ENCODE data around the gene RTL5.
A peak's percentile ranks its signal among the peaks of the same experiment; 100 is the strongest.

RTL5 gene

DNA sequence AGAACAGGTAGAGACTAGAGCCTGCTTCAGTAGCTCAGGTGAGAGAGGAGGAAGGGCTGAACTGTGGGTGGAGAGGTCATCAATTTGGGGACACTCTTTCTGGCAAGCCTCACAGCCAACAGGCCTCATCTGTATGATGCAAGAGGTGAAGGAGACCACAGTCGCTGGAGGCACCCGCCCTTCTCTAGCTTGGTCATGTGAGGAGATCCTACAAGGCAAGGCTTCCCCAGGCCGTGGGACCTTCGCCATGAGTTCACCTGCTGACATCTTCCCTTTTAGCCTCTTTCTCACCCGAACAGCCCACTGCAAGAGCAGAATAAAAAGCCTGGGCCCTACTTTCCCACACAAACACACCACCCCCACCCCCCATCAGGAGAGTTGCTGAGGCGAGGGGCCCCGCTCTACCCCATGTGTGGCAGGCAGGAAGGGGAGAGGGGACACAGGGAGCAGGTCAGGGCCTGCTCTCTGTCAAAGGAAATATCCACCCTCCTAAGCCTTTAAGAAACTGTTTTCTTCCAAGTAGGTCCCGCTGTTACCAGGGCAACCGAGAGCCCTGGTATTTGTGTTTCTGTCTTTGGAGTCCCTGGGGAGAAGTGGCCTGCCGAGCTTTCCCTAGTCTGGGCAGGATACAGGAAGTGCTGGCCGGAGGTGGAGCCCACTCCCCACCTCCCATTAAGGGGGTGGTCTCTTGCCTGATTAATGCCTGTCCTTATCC, 8.1 kb downstream of the RTL5 start:
- Histone ChIP-seq H3K27ac (ENCODE audit: low read depth in 2 of 2, low read length in 2 of 2) (peak overlapping the region in 1 of 2 donors; percentile 7), H3K36me3 (ENCODE audit: control insufficient read depth in 2 of 2, insufficient read depth in 2 of 2, low read length in 2 of 2) (no peaks in the 10 kb centered on the region), H3K9ac (ENCODE audit: low read depth in 1 of 2, low read length in 2 of 2) (no peak overlapping the region), H3K4me3 (ENCODE audit: low read length in 2 of 2) (no peak overlapping the region), H3K9me3 (ENCODE audit: control insufficient read depth in 2 of 2, low read length in 2 of 2) (no peaks in the 10 kb centered on the region), H3K27me3 (ENCODE audit: control insufficient read depth in 2 of 2, insufficient read depth in 2 of 2, low read length in 2 of 2) (peaks cover 3 to 7% of the 10 kb centered on the region in 2 donors), H3K4me1 (ENCODE audit: control insufficient read depth in 2 of 2, insufficient read depth in 2 of 2, low read length in 2 of 2) (peaks cover 0 to 4% of the 10 kb centered on the region in 2 donors)

DNA sequence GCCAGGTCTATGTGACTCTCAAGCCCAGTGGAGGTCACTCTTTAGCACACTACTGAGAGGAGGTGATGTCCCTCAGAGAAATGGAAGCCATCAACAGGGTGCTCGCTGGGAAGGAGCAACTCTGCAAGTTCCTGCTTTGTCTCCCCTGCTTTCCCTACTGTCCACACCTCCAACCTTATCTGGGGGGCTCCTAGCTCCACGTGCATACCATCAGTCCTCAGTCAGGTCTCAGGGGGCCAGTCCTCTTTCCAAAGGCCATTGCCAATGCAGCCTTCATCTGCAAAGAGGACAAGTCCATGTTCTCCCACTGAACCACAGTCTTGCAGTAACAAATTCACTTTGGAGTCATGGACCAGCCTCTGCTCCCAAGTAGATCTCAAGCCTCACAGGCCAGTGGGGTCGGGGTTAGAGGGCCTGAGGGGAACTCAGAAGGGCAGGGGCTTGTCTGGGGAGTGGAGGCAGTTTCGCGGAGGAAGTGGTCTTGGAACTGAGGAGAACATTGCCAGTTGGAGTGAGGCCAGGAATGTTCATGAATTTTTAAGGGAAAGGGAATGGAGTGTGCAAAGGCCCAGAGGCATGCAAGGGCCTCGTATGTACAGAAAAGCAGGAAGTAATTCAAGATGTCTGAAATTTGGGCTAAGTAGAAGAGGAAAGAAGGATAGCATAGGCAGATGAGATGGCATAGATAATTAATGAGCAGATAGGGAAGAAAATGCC, 8.9 kb downstream of the RTL5 start:
- Histone ChIP-seq H3K27me3 (ENCODE audit: control insufficient read depth in 2 of 2, insufficient read depth in 2 of 2, low read length in 2 of 2) (peaks cover 3 to 7% of the 10 kb centered on the region in 2 donors), H3K36me3 (ENCODE audit: control insufficient read depth in 2 of 2, insufficient read depth in 2 of 2, low read length in 2 of 2) (no peaks in the 10 kb centered on the region), H3K9ac (ENCODE audit: low read depth in 1 of 2, low read length in 2 of 2) (no peak overlapping the region), H3K27ac (ENCODE audit: low read depth in 2 of 2, low read length in 2 of 2) (no peak overlapping the region), H3K4me1 (ENCODE audit: control insufficient read depth in 2 of 2, insufficient read depth in 2 of 2, low read length in 2 of 2) (peaks cover 0 to 4% of the 10 kb centered on the region in 2 donors), H3K4me3 (ENCODE audit: low read length in 2 of 2) (no peak overlapping the region), H3K9me3 (ENCODE audit: control insufficient read depth in 2 of 2, low read length in 2 of 2) (no peaks in the 10 kb centered on the region)

GRCh38 chrX:72121383-72121782, 10.3 kb downstream of the RTL5 start:
- Histone ChIP-seq H3K27me3 (ENCODE audit: control insufficient read depth in 2 of 2, insufficient read depth in 2 of 2, low read length in 2 of 2) (peaks cover 3 to 9% of the 10 kb centered on the region in 2 donors), H3K9ac (ENCODE audit: low read depth in 1 of 2, low read length in 2 of 2) (no peak overlapping the region), H3K4me3 (ENCODE audit: low read length in 2 of 2) (no peak overlapping the region), H3K27ac (ENCODE audit: low read depth in 2 of 2, low read length in 2 of 2) (peak overlapping the region; percentile 18 to 30), H3K36me3 (ENCODE audit: control insufficient read depth in 2 of 2, insufficient read depth in 2 of 2, low read length in 2 of 2) (no peaks in the 10 kb centered on the region), H3K9me3 (ENCODE audit: control insufficient read depth in 2 of 2, low read length in 2 of 2) (no peaks in the 10 kb centered on the region), H3K4me1 (ENCODE audit: control insufficient read depth in 2 of 2, insufficient read depth in 2 of 2, low read length in 2 of 2) (peaks cover 0 to 4% of the 10 kb centered on the region in 2 donors)

DNA sequence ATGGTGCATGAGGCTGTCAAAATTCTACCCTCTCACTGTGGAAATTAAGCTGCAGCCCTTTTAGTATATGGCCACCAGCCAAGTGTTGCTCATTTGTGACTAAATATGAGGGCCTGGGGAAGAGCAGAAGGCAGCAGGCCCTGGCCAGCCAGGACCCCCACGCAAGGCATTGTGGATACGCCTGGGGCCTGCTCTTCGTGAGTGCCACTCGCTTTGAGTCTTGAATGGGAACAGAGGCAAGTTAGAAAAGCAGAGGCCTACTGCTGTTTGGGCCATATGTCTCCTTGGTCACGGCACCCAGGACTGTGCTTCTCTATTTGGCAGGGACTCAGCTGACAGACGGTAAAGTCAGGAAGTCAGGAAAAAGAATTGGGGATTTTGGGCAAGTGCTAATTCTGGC, 10.9 kb downstream of the RTL5 start:
- Histone ChIP-seq H3K27me3 (ENCODE audit: control insufficient read depth in 2 of 2, insufficient read depth in 2 of 2, low read length in 2 of 2) (peaks cover 4% of the 10 kb centered on the region in 2 donors), H3K4me3 (ENCODE audit: low read length in 2 of 2) (no peak overlapping the region), H3K4me1 (ENCODE audit: control insufficient read depth in 2 of 2, insufficient read depth in 2 of 2, low read length in 2 of 2) (peaks cover 0 to 4% of the 10 kb centered on the region in 2 donors), H3K36me3 (ENCODE audit: control insufficient read depth in 2 of 2, insufficient read depth in 2 of 2, low read length in 2 of 2) (no peaks in the 10 kb centered on the region), H3K9ac (ENCODE audit: low read depth in 1 of 2, low read length in 2 of 2) (no peak overlapping the region), H3K27ac (ENCODE audit: low read depth in 2 of 2, low read length in 2 of 2) (peak overlapping the region; percentile 18 to 30), H3K9me3 (ENCODE audit: control insufficient read depth in 2 of 2, low read length in 2 of 2) (no peaks in the 10 kb centered on the region)

DNA sequence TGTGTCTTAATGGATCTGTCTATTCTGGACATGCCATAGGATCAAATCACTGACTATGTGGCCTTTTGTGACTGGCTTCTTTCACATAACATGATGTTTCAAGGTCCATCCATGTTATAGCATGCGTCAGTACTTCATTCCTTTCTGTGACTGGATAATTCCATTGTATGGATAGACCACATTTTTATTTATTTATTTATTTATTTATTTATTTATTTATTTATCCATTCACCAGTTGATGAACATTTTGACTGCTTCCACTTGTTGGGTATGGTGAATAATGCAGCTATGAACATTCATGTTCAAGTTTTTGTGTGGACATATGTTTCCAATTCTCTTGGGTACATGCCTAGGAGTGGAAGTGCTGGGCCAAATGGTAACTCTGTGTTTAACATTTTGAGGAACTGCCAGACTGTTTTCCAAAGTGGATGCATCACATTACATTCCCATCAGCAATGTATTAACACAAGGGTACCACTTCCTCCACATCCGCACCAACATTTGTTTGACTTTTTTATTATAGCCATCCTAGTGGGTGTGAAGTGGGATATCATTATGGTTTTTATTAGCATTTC, 14.0 kb downstream of the RTL5 start:
- Histone ChIP-seq H3K4me1 (ENCODE audit: control insufficient read depth in 2 of 2, insufficient read depth in 2 of 2, low read length in 2 of 2) (peaks cover 0 to 2% of the 10 kb centered on the region in 2 donors), H3K27ac (ENCODE audit: low read depth in 2 of 2, low read length in 2 of 2) (no peak overlapping the region), H3K4me3 (ENCODE audit: low read length in 2 of 2) (no peak overlapping the region), H3K36me3 (ENCODE audit: control insufficient read depth in 2 of 2, insufficient read depth in 2 of 2, low read length in 2 of 2) (no peaks in the 10 kb centered on the region), H3K27me3 (ENCODE audit: control insufficient read depth in 2 of 2, insufficient read depth in 2 of 2, low read length in 2 of 2) (peaks cover 3 to 8% of the 10 kb centered on the region in 2 donors), H3K9me3 (ENCODE audit: control insufficient read depth in 2 of 2, low read length in 2 of 2) (no peaks in the 10 kb centered on the region), H3K9ac (ENCODE audit: low read depth in 1 of 2, low read length in 2 of 2) (no peak overlapping the region)

DNA sequence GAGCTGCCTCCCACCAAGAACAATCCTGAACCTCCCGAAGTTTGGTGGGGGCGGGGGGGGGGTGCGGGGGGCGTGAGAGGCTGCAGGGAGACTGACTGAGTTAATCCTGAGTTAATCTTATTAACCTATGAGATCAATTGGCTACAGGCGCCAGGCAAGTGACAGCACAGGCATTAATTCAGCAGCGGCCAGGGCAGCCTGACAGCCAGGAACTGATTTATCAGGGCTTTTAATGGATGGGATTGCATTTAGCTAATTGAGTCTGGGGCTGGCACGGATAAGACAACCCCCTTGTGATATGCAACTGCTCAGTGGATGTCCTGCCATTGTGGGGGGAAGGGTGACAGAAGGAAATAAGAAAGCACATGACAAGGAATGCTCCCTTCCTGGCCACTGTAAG, 16.3 kb downstream of the RTL5 start:
- Histone ChIP-seq H3K36me3 (ENCODE audit: control insufficient read depth in 2 of 2, insufficient read depth in 2 of 2, low read length in 2 of 2) (no peaks in the 10 kb centered on the region), H3K27ac (ENCODE audit: low read depth in 2 of 2, low read length in 2 of 2) (no peak overlapping the region), H3K9ac (ENCODE audit: low read depth in 1 of 2, low read length in 2 of 2) (no peak overlapping the region), H3K27me3 (ENCODE audit: control insufficient read depth in 2 of 2, insufficient read depth in 2 of 2, low read length in 2 of 2) (peaks cover 3 to 8% of the 10 kb centered on the region in 2 donors), H3K4me3 (ENCODE audit: low read length in 2 of 2) (no peak overlapping the region), H3K9me3 (ENCODE audit: control insufficient read depth in 2 of 2, low read length in 2 of 2) (no peaks in the 10 kb centered on the region), H3K4me1 (ENCODE audit: control insufficient read depth in 2 of 2, insufficient read depth in 2 of 2, low read length in 2 of 2) (no peaks in the 10 kb centered on the region)

DNA sequence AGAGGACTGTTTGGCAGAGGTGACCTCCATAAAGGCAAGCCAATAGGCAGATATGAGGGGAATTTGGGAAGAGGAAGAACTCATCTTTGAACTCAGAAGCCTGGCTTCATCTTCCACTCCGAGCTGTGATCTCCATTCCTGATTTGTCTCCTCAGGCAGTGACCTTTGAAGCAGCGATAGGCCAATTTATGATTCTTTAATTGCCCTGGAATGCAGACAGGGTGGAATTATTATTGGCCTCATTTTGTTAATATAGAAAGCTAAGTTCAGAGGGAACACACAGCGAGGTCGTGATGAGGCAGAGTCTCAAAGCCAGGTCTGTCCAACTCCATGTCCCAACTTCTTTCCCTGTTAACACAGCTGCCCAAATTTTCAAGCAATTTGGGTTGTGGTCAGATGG, 16.9 kb downstream of the RTL5 start:
- Histone ChIP-seq H3K4me1 (ENCODE audit: control insufficient read depth in 2 of 2, insufficient read depth in 2 of 2, low read length in 2 of 2) (no peaks in the 10 kb centered on the region), H3K36me3 (ENCODE audit: control insufficient read depth in 2 of 2, insufficient read depth in 2 of 2, low read length in 2 of 2) (no peaks in the 10 kb centered on the region), H3K9ac (ENCODE audit: low read depth in 1 of 2, low read length in 2 of 2) (no peak overlapping the region), H3K27me3 (ENCODE audit: control insufficient read depth in 2 of 2, insufficient read depth in 2 of 2, low read length in 2 of 2) (peaks cover 3 to 8% of the 10 kb centered on the region in 2 donors), H3K9me3 (ENCODE audit: control insufficient read depth in 2 of 2, low read length in 2 of 2) (no peaks in the 10 kb centered on the region), H3K27ac (ENCODE audit: low read depth in 2 of 2, low read length in 2 of 2) (no peak overlapping the region), H3K4me3 (ENCODE audit: low read length in 2 of 2) (no peak overlapping the region)

- no peaks in the 10 kb centered on the region for H3K36me3 ChIP-seq (ENCODE audit: control insufficient read depth in 2 of 2, insufficient read depth in 2 of 2, low read length in 2 of 2)
- no peaks in the 10 kb centered on the region for H3K9me3 ChIP-seq (ENCODE audit: control insufficient read depth in 2 of 2, low read length in 2 of 2)
- H3K4me3 ChIP-seq (ENCODE audit: low read length in 2 of 2), result no peak overlapping the region
- no peak overlapping the region for H3K27ac ChIP-seq (ENCODE audit: low read depth in 2 of 2, low read length in 2 of 2)
- peaks cover 3 to 8% of the 10 kb centered on the region in 2 donors for H3K27me3 ChIP-seq (ENCODE audit: control insufficient read depth in 2 of 2, insufficient read depth in 2 of 2, low read length in 2 of 2)
- H3K4me1 ChIP-seq (ENCODE audit: control insufficient read depth in 2 of 2, insufficient read depth in 2 of 2, low read length in 2 of 2), result no peaks in the 10 kb centered on the region
- no peak overlapping the region for H3K9ac ChIP-seq (ENCODE audit: low read depth in 1 of 2, low read length in 2 of 2)
Observed at GRCh38 chrX:72114306-72114705, 17.4 kb downstream of the RTL5 start.

DNA sequence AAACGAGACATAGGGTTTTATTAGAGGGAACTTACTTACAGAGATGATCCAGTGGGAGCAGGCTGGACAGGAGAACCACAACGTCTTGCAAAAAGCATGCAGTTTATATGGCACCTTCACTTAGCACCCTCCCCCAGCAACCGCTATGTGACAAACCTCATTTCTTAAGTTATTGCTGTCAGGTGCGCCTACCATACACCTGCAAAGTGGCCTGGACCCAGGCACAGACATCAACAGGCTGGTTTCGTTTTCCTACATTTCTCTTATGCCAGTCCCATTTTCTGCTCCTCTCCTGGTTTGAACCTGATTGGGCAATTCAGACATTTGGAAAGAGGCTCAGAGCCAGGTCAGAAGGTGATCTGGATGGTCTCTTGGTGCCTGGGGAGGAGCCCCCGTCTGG, 18.3 kb downstream of the RTL5 start:
- H3K4me1 ChIP-seq (ENCODE audit: control insufficient read depth in 2 of 2, insufficient read depth in 2 of 2, low read length in 2 of 2), result no peaks in the 10 kb centered on the region
- no peak overlapping the region for H3K9ac ChIP-seq (ENCODE audit: low read depth in 1 of 2, low read length in 2 of 2)
- H3K4me3 ChIP-seq (ENCODE audit: low read length in 2 of 2), result no peak overlapping the region
- H3K9me3 ChIP-seq (ENCODE audit: control insufficient read depth in 2 of 2, low read length in 2 of 2), result no peaks in the 10 kb centered on the region
- H3K36me3 ChIP-seq (ENCODE audit: control insufficient read depth in 2 of 2, insufficient read depth in 2 of 2, low read length in 2 of 2), result no peaks in the 10 kb centered on the region
- no peak overlapping the region for H3K27ac ChIP-seq (ENCODE audit: low read depth in 2 of 2, low read length in 2 of 2)
- H3K27me3 ChIP-seq (ENCODE audit: control insufficient read depth in 2 of 2, insufficient read depth in 2 of 2, low read length in 2 of 2), result peaks cover 3 to 12% of the 10 kb centered on the region in 2 donors
